Suprapubic skin (tissue), 3 donors: ENCODE data around the gene DAB2IP.

ENCODE experiments used
- CTCF ChIP-seq, 2 donors: fragments of 200-600 bp in 1 of 2; fragments of 450-650 bp in 1 of 2; sonication (generic) in 1 of 2; IDR thresholded peaks; one replicate each; pipeline ENCODE4 v1.5.1; 2016 to 2019; ENCODE audit warnings: antibody characterized with exemption in 2 of 2, mild to moderate bottlenecking in 1 of 2, moderate library complexity in 1 of 2
- POLR2A ChIP-seq, 2 donors: fragments of 450-650 bp; IDR thresholded peaks; one replicate each; pipeline ENCODE4 v1.6.1; 2017; ENCODE audit warnings: antibody characterized with exemption in 2 of 2, mild to moderate bottlenecking in 2 of 2, moderate library complexity in 2 of 2

GRCh38 chr9:121776739-121777637 is 125.6 kb downstream of the DAB2IP start:
- TF ChIP-seq POLR2A (IDR thresholded peaks at IDR 0.05) (no peak), CTCF (IDR thresholded peaks at IDR 0.05) (no peak)
